SKM-1 (cell line): ENCODE data around the gene TFB2M.
"Not testable (repeated sequence)": the region's sequence is repeated elsewhere in the genome, so short reads cannot be mapped to it uniquely, and the experiment has no call there.

Source experiments
- DNase-seq: peaks from one replicate; lab custom pipeline; 2025; ENCODE audit not compliant: unreplicated experiment; lab: John Stamatoyannopoulos, UW

TFB2M gene

DNA sequence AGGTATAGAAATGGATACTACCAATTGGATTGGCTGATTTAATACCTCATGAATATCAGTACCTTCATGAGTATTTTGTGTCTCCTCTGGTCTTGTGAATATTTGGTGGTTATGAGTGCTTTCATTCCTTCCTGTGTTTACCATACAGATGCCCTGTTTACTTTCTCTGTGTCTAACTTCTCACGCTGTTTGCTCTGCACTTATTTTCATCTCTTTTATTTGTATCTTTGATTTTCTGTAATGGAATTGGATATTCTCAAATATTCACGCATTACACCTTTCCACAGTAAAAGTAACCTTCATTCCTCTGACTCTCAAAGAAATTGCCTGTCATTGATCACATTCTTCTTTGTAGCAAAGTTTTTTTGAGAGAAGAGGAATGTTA lies 17.0 kb upstream of the TFB2M start:
- DNase-seq, result no peak

DNA sequence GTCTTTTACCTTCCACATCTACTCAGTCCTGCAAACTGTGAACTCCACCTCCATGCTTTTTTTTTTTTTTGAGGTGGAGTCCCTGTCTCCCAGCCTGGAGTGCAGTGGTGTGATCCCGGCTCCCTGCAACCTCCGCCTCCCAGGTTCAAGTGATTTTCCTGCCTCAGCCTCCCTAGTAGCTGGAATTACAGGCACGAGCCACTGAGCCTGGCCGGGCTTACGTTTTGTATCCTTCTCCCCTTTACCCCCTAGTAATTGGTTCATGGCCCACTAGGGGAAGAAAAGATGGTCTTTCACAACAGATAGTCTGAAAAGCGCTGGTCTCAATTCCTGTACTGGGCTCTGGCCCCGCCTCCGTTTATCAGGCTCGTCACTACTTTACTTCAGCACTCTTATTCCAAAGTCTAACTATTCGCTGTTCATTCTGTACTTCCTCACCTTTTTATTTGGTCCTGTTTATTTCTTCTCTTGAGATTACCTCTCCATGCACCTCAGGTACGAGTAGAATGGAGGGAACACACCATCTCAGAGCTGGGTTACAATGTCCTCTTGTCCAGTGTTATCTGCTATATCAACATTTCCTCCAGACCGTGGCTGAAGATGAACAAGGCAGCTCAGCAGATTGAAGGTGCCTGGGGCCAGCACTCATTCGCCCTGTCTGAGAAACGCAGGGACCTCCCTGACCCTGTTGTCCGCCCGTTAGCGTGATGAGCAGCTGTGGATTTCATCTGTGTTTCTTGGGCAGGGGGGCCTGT lies 16.4 kb upstream of the TFB2M start:
- DNase-seq, result no peak

DNA sequence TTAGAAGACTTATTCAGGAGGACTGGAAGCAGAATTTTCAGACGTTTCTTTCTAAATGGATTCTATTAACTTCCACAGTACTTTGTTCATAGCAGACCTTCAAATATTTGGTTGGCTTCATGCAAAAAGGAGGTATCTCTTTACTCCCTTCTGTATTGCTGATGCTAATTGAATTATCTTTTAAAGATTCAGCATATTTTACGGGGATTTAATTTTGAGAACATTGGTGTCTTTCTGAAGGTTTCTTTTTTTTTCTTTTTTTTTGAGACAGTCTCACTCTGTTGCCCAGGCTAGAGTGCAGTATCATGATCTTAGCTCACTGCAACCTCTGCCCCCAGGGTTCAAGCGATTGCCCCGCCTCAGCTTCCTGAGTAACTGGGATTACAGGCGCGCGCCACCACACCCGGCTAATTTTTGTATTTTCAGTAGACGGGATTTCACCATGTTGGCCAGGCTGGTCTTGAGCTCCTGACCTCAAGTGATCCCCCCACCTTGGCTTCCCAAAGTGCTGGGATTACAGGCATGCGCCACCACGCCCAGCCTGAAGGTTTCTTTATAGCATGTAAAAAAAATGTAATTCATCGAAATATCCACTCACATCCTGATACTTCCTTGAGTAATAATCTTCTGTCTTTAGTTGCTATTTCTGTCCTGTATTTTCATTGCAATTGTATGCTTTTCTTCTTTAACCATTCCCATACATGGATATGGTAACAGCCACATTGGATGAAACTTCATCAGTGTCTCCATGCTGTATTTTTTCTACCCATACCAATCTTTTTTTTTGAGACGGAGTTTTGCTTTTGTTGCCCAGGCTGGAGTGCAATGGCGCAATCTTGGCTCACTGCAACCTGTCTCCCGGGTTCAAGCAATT lies 14.7 kb upstream of the TFB2M start:
- DNase-seq, result no peak

DNA sequence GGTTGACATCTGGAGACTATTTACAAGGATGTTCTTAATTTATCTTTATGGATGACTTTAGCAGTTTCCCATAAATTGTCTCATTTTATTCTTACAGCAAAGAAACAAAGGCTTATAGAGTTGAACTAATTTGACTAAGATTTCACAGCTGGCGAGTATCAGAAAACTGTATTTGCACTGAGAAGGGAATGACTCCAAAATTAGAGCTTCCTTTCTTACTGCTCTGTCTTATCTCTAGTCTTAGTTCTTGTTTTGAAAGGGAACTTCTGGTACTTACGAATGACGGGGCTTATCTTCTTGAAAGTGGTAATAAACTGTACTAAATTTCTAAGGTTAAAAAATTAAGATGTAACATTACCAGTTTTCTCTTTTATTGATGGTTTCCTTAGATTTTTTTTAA lies 13.8 kb upstream of the TFB2M start:
- peak; percentile 51 for DNase-seq

DNA sequence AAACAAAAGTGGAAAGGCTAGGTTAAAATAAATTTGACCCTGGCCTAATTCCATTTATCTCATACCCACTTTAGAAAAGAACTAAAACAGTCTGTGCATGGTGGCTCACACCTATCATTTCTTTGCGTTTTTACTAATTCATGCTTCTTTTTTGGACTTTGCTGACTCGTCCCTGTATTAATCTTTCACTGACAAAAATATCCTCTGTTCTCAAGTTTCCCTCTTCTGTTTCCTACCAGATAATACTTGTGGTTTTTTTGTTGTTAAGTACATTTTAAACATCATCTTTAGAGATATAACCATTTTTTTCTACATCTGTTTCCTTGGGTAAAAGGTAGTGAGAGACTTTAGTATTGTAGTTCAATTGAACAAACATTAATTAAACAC lies 11.7 kb upstream of the TFB2M start:
- DNase-seq, result no peak

DNA sequence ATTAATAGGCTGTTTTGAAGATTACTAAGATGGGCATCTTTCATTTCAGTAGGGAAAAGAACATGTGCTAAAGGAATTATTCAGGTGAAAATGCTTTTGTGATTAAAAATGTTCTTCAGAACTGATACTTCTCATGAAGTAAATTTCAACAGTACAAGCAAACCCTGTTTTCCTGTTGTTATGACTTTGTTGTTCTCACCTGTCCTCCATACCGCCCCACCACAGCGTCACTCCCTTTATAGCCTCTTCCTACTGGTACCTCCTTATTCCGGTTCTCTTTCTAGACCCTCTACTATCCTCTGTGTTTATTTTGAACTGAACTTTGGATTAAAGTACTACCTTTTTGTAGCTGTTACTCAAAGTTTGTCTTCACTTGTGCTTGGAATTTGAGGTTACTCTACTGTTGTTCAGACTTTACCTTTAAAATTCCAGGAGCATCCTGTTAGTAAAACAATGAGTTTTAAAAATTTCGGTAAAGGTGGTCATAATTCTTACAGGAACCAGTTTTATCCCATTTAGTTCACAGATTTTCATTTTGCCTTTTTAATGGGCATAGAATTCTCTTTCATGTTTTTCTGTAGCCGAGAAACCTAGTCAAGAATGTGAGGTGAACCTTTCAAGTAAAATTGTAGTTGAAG lies 11.1 kb upstream of the TFB2M start:
- no peak for DNase-seq

DNA sequence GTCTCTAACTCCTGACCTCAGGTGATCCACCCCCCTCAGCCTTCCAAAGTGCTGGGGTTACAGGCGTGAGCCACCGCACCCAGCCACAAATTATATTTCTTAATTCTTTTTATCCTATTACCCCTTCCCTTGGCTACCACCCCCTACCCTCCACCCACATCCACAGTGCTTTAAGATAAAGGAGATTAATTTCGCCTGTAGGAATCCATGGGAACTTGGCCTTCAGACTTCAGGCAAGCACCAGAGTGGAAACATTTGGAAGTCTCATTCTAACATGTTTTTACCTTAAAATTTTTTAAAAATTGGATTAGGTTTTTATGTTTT lies 10.6 kb upstream of the TFB2M start:
- no peak for DNase-seq

DNA sequence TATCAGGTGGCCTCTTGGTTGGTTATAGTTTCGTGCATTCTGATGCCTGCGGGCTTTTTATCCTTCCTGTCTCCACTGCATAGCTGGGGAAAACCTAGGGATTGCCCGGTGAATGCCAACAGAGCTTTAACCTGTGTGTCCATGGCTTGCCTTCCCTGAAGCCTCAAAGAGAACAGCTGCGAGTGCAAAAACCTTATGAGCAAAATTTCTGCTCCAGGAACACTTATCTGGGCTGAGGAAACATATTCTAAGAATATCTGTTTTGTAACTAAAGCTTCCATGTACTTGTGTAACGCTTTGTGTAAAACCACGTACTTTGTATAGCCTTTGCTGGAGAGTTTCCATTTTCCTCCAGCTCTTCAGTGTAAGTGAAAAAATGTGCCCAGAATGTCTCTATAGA lies 7.4 kb upstream of the TFB2M start:
- DNase-seq, result peak; percentile 58

DNA sequence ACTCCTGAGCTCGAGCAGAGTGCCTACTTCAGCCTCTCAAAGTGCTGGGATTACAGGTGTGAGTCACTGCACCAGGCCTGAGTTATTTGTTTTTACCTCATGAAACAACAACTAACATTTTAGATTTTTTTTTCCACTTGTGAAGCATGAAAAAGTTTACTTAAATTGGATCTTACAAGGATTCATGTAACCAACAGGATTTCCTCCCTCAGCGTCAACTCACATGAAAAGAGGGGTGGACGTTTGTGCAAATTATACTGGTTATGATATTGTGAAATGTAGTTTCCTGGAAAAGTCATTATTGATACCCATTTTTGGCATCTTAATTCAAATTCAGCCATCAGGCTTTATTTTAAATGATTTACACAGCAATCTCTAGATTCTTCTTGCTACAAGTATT lies 6.7 kb upstream of the TFB2M start:
- DNase-seq, result no peak

DNA sequence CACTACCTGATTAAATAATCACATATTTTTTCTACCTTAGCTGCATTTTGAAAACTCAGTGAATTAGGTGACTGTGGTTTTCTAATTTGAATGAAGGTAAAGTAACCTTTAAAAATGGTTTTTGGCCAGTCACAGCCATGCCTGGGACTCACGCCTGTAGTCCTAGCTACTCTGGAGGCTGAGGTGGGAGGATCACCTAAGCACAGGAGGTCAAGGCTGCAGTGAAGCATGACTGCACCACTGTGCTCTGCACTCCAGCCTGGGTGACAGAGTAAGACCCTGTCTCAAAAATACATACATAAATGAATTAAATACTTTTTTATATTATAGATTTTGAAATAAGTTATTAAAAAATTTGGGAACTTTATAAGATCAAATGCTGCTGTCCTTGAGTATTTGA lies 5.9 kb upstream of the TFB2M start:
- DNase-seq, result no peak

DNA sequence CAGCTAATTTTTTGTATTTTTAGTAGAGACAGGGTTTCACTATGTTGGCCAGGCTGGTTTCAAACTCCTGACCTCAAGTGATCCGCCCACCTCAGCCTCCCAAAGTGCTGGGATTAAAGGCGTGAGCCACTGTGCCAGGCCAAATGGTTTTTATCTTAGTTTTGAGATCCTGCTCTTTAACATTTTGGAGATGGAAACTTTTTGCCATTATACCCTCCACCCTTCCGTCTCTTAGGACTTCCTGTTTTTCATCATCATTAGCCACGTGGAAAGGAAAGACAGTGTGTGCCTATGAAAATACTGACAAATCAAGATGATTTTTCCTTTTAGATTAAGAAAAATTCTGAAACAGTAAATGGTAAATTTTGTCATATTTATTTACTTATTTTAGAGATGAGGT lies 5.2 kb upstream of the TFB2M start:
- peak; percentile 66 for DNase-seq

DNA sequence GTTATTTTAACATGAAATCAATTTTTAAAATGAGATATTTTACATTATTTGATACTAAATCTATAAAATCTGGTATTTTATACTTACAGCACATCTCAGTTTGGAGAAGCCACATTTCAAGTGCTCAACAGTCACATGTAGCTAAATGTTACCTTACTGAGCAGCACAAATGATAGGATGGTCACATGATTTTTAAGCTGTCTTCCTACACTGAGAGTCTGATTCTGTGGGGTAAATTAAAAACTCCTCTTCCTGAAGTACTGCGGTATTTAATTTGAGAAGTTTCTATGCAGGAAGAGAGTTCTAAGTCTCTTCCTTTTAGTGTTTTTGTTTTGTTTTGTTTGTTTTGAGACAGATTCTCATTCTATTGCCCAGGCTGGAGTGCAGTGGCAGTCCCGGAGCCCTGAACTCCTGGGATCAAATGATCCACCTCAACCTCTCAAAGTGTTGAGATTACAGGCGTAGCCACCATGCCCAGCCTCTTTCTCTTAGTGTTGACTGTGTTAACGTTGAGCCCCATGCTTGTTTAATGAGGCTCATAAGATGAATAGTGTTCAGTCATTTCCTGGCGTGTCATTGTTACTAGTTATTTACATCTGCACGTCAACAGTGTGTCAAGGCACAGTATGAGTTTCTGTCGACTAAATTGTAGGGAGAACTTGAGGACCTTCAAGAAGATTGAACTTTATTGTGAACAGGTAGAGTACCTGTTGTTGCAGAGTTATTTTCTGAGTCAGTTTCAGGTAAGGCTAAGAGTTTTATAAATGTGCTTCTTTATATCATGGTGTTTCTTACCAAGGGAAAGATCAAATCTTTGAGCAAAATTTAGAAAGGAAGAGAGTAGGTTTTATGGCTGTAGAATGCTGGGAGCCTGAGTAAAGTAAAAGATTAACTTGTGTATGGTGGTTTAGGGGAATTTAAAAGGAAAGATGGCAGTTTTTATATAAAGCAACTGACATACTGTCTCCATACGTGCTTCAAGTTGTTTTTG lies 3.5 kb upstream of the TFB2M start:
- no peak for DNase-seq

DNA sequence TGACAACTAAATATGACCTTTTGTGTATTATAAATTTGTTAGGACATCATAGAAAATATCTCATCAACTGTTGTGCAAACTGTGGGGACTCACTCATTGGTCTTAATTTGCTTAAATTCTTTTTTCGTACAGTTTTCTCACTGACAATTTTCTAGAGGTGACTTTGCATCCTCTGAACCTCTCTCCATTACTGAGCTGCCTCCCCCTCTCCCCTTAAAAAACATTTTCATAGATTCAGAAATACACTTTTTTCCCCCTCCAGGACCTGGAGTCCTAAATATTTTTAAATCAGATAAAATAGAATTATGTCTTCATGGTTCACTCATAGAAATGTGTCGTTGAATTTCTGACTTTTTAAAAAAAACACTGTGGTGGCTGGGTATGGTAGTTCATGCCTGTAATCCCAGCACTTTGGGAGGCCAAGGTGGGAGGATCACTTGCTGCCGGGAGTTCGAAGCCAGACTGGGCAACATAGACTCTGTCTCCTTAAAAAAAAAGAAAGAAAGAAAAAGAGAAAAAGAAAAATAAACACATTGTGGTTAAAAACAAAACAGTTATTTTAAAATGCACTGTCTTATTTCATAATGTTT lies 1.7 kb upstream of the TFB2M start:
- no peak for DNase-seq

DNA sequence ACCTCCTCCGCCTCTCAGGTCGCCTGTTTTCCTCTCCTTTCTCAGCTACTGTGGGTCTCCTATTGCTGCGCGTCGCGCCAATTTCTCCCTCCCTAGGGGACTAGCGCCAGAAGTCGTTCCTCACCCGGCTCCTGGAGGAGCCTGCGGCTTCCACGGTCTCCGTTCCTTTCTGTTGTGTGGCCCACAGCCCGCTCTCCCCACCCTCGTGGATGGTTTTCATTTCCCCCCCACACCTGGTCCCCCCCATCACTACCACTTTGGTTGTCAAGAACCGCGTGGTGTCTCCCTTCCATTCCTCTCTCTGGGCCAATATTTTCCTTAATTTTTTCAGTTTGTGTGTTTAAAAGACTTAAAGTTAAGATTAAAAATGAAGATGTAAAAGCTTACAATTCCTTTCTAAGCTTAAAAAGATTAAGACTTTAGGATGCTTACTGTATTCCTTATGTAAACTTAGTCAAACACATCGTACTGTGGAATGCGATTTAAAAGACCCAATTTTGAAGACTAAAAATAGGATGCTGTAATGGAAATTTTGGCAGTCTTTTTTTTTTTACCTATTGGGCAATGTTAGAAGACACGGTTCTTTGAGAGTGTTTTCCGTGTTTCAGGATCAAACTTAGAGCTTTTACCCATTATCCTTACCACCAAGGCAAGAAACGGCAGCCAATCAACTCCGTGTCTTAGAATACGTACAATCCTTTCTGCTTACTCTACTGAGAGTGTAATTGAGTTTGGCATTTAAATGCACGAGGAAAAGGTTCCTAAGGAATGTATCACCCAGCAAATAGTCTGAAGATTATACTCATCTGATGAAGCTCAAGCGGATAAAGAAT lies 968 bp upstream of the TFB2M start:
- DNase-seq, result peak; percentile 73

DNA sequence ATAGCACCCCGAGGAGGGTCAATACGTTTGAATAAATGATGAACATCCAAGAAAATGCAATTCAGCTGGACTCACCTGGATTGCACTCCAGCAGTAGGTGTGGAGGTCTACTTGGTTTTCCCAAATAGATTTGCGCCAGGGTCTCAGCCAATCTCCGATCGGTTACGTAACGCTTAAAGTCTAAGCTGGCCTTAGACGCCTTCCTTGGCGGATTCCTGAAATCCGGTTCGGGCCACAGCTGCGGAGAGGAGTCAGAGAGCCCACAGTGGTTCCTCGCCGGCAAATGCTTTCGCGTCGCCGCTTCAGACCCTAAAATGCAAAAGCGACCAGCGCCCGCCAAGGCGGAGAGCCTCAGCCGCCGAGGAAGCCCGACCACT lies 322 bp downstream of the TFB2M start:
- no peak for DNase-seq

DNA sequence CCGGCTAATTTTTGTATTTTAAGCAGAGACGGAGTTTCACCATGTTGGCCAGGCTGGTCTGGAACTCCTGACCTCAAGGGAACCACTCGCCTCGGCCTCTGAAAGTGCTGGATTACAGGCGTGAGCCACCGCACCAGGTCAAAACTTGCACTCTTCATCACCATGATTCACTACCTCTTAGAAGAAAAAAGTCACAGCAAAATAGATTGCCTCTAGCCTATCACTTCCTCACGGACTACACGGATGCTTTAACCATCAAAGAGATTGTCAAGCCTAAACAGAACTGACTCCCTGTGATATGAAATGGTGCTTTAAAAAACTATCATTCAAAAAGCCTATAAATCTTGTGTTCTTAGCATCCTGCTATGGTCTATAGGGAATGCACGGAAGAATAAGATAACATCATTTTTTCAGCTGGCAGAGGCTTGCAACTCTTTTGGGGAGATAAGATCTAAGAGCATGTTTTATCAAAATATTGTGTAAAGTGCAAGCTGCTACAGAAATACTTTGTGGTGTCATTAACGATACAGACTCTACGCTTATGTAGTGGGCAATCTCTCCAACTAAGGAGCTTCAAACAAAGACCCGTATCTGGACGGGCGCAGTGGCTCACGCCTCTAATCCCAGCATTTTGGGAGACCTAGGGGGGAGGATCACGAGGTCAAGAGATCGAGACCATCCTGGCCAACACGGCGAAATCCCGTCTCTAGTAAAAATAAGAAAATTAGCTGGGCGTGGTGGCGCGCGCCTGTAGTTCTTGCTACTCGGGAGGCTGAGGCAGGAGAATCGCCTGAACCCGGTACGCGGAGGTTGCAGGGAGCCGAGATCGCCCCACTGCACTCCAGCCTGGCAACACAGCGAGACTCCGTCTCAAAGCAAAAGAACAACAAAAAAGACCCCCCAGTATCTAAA lies 966 bp downstream of the TFB2M start:
- DNase-seq, result no peak

DNA sequence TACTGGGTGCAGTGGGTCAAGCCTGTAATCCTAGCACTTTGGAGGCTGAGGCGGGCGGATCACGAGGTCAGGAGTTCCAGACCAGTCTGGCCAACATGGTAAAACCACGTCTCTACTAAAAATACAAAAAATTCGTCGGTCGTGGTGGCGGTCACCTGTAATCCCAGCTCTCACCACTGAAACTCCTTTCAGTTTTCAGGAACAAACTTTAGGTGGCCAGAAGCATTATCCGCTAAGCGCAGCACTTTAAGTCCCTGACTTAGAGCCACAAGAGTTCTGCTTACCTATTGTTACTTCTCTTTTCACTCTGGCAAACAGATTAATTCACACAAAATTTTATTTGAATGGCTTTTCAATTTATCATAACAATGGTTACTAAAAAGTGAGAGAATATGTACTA lies 5.2 kb downstream of the TFB2M start:
- DNase-seq, result not testable (repeated sequence)

DNA sequence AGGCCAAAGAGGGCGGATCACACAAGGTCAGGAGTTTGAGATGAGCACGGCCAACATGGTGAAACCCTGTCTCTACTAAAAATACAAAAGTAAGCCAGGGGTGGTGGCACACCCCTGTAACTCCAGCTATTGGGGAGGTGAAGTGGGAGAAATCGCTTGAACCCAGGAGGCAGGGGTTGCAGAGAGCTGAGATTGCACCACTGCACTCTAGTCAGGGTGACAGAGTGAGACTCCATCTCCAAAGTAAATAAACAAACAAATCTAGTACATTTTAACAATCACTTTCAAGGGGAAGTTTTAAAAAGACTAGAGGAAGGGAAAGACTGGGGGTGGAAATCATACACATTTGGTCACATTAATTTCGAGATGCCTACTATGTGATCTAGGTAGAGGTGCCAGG lies 6.8 kb downstream of the TFB2M start:
- DNase-seq, result no peak

DNA sequence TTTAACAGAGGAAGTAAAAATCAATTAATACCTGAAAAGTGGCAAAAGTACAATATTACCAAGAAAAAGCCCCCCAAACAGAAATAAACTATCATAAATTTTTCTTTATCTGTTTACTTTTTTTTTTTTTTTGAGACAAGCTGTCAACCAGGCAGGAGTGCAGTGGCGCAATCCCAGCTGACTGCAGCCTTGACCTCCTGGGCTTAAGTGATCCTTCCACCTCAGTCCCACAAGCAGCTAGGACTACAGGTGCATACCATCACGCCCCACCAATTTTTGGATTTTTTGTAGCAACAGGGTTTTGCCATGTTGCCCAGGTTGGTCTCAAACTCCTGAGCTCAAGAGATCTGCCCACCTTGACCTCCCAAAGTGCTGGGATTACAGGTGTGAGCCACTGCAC lies 8.0 kb downstream of the TFB2M start:
- no peak for DNase-seq
